PC-9 (cell line): ENCODE measurements around the gene WDR27. TPM values are rescaled to one million over a fixed set of nuclear protein-coding genes. Genes with fewer than 3 reads are reported as not detected.

ENCODE experiments used
- BruUV-seq: library from RNA; stranded (reverse); fragments of 400-500 nt; replicated peaks from 2 replicates; lab custom pipeline; 2021; lab: Mats Ljungman, UMichigan
- CTCF ChIA-PET: fragments of 300-600 bp; sonication (Branson Sonifier 250); formaldehyde crosslinking; loops from one replicate; lab custom pipeline; 2022; ENCODE audit warnings: antibody characterized with exemption; lab: Charles Lee
- POLR2A ChIA-PET: fragments of 300-600 bp; sonication (Branson Sonifier 250); formaldehyde crosslinking; loops from one replicate; lab custom pipeline; 2022; ENCODE audit warnings: antibody characterized with exemption; ENCODE audit not compliant: unreplicated experiment; lab: Charles Lee
- DNase-seq, 2 experiments: peaks; one replicate each; pipeline versions ENCODE4 v3.0.0 to v3.0.0-alpha.2; 2015 to 2022; ENCODE audit warnings: mixed read lengths in 1 of 2
- H2AFZ ChIP-seq: fragments of 200-600 bp; sonication (generic); 2 replicates; pipeline ENCODE4 v1.8.1; 2017; ENCODE audit warnings: antibody characterized with exemption
- H3F3A ChIP-seq: fragments of 200-600 bp; sonication (generic); 2 replicates; pipeline ENCODE4 v1.8.1; 2017; ENCODE audit warnings: antibody characterized with exemption, mild to moderate bottlenecking, low read depth; ENCODE audit not compliant: insufficient read depth
- H3K27ac ChIP-seq: fragments of 200-600 bp; sonication (generic); 2 replicates; pipeline ENCODE4 v1.6.1; 2016; ENCODE audit warnings: mixed run types
- H3K27me3 ChIP-seq: fragments of 200-600 bp; sonication (generic); 2 replicates; pipeline ENCODE4 v1.6.1; 2016; ENCODE audit warnings: low read depth, mixed run types; ENCODE audit not compliant: insufficient read depth
- H3K36me3 ChIP-seq: fragments of 200-600 bp; sonication (generic); 2 replicates; pipeline ENCODE4 v1.6.1; 2016; ENCODE audit warnings: low read depth, mixed run types
- H3K4me1 ChIP-seq: fragments of 200-600 bp; sonication (generic); replicated peaks from 2 replicates; pipeline ENCODE4 v1.6.1; 2016; ENCODE audit warnings: mixed run types; ENCODE audit not compliant: insufficient read depth
- H3K4me2 ChIP-seq: fragments of 200-600 bp; sonication (generic); 2 replicates; pipeline ENCODE4 v1.6.1; 2017; ENCODE audit warnings: mixed run types
- H3K4me3 ChIP-seq: fragments of 200-600 bp; sonication (generic); 2 replicates; pipeline ENCODE4 v1.6.1; 2016; ENCODE audit warnings: mixed run types
- H3K79me2 ChIP-seq: fragments of 200-600 bp; sonication (generic); 2 replicates; pipeline ENCODE4 v1.6.1; 2017; ENCODE audit warnings: low read depth, mixed run types
- H3K9me2 ChIP-seq: fragments of 200-600 bp; sonication (generic); 2 replicates; pipeline ENCODE4 v1.8.1; 2017; ENCODE audit warnings: mild to moderate bottlenecking; ENCODE audit not compliant: insufficient read depth
- H3K9me3 ChIP-seq: fragments of 200-600 bp; sonication (generic); 2 replicates; pipeline ENCODE4 v1.8.1; 2016; ENCODE audit warnings: low read depth; ENCODE audit not compliant: insufficient read depth
- H4K20me1 ChIP-seq: fragments of 200-600 bp; sonication (generic); 2 replicates; pipeline ENCODE4 v1.8.1; 2017; ENCODE audit not compliant: insufficient read depth
- CTCF ChIP-seq: fragments of 200-600 bp; sonication (generic); conservative IDR thresholded peaks from 2 replicates; pipeline ENCODE4 v1.6.1; 2017; ENCODE audit warnings: mixed run types, antibody characterized with exemption, mild to moderate bottlenecking, moderate library complexity
- EZH2 ChIP-seq: fragments of 200-600 bp; sonication (generic); IDR thresholded peaks from 2 replicates; pipeline ENCODE4 v1.8.0; 2017; ENCODE audit warnings: antibody characterized with exemption, low read depth
- intact Hi-C: fragments of 100-400 bp; cut with micrococcal nuclease; formaldehyde crosslinking; loops from one replicate; pipeline ENCODE4 v1.10.0; 2022; ENCODE audit not compliant: unreplicated experiment
- total RNA-seq: library from RNA; stranded (reverse); gene quantifications from 2 replicates; pipeline ENCODE4 v1.2.3, GENCODE V29; 2021

WDR27 gene
- total RNA-seq, 1 experiment from 2014 or later = 54.2 TPM

- Histone ChIP-seq H3K9me3 (no peaks in the 10 kb centered on the region), H3F3A (no peaks in the 10 kb centered on the region), H2AFZ (no peak overlapping the region), H3K4me1 (no peaks in the 10 kb centered on the region), H3K27me3 (no peaks in the 10 kb centered on the region), H3K4me2 (no peak overlapping the region), H3K4me3 (no peak overlapping the region), H3K36me3 (no peaks in the 10 kb centered on the region), H3K79me2 (no peaks in the 10 kb centered on the region), H3K9me2 (no peaks in the 10 kb centered on the region), H3K27ac (no peak overlapping the region), H4K20me1 (no peaks in the 10 kb centered on the region)
- CTCF ChIA-PET = no interaction called here
- TF ChIP-seq CTCF = no peak
- TF ChIP-seq EZH2 = no peak
- no peak for DNase-seq
- BruUV-seq = no TSS peak
- POLR2A ChIA-PET = no interaction called here
- intact Hi-C loops = loop anchor here (2.0 to 10.0 kb wide), 2 partner anchors 72 to 250 kb away; partner anchors contain the start of genes C6orf120 and WDR27
Measured at GRCh38 chr6:169454872-169455204, 247.0 kb downstream of the WDR27 start.

GRCh38 chr6:169454204-169454871 is 247.5 kb downstream of the WDR27 start:
- intact Hi-C loops = loop anchor here (2.0 to 10.0 kb wide), 2 partner anchors 72 to 250 kb away; partner anchors contain the start of genes C6orf120 and WDR27

More at GRCh38 chr6:169454204-169454871, 247.5 kb downstream of the WDR27 start:
- no peak for DNase-seq
- no peak overlapping the region for H3K4me2 ChIP-seq
- ChIA-PET POLR2A (no interaction called here), CTCF (no interaction called here)
- no TSS peak for BruUV-seq
- H3K9me2 ChIP-seq = no peaks in the 10 kb centered on the region
- no peak for TF ChIP-seq EZH2
- no peak for TF ChIP-seq CTCF
- H3K36me3 ChIP-seq = no peaks in the 10 kb centered on the region
- no peaks in the 10 kb centered on the region for H3K27me3 ChIP-seq
- no peaks in the 10 kb centered on the region for H4K20me1 ChIP-seq
- H2AFZ ChIP-seq = no peak overlapping the region
- H3K4me1 ChIP-seq = no peaks in the 10 kb centered on the region
- no peaks in the 10 kb centered on the region for H3K9me3 ChIP-seq
- H3K4me3 ChIP-seq = no peak overlapping the region
- H3F3A ChIP-seq = no peaks in the 10 kb centered on the region
- no peak overlapping the region for H3K27ac ChIP-seq
- H3K79me2 ChIP-seq = no peaks in the 10 kb centered on the region
